Measurements from ENCODE around the gene FN1.

FN1 gene

GRCh38 chr2:215441560-215442400, 5.9 kb upstream of the FN1 start:
- DNase-seq = no peak

GRCh38 chr2:215439980-215440512, 4.2 kb upstream of the FN1 start:
- DNase-seq = no peak

- DNase-seq = no peak
Observed at GRCh38 chr2:215439404-215439803, 3.5 kb upstream of the FN1 start.

GRCh38 chr2:215437614-215438013, 1.7 kb upstream of the FN1 start:
- DNase-seq = no peak

- no peak for DNase-seq
Observed at GRCh38 chr2:215436705-215437565, 1.1 kb upstream of the FN1 start.

- DNase-seq = no peak
Observed at GRCh38 chr2:215435280-215435869, 493 bp downstream of the FN1 start.

GRCh38 chr2:215434447-215435279, 1.2 kb downstream of the FN1 start:
- DNase-seq = no peak

- DNase-seq = no peak
Observed at GRCh38 chr2:215432759-215433594, 2.9 kb downstream of the FN1 start.

GRCh38 chr2:215431778-215432758, 3.8 kb downstream of the FN1 start:
- DNase-seq = no peak

GRCh38 chr2:215431290-215431689, 4.6 kb downstream of the FN1 start:
- DNase-seq = no peak

GRCh38 chr2:215430528-215431187, 5.2 kb downstream of the FN1 start:
- no peak for DNase-seq

GRCh38 chr2:215429424-215429823, 6.4 kb downstream of the FN1 start:
- no peak for DNase-seq

GRCh38 chr2:215428060-215428910, 7.6 kb downstream of the FN1 start:
- DNase-seq = no peak

GRCh38 chr2:215427585-215427984, 8.3 kb downstream of the FN1 start:
- DNase-seq = no peak

GRCh38 chr2:215425021-215425782, 10.7 kb downstream of the FN1 start:
- DNase-seq = no peak

GRCh38 chr2:215423928-215424540, 11.8 kb downstream of the FN1 start:
- DNase-seq = no peak

GRCh38 chr2:215423234-215423633, 12.6 kb downstream of the FN1 start:
- DNase-seq = no peak
